ENCODE data around the gene ZBTB4. TPM values are rescaled to one million over a fixed set of nuclear protein-coding genes. Genes with fewer than 3 reads are reported as not detected.

Gene ZBTB4
- total RNA-seq, 1 donor from 2014 or later = 31.2 TPM

- Mint-ChIP-seq H3K9me3 (ENCODE audit: unreplicated experiment) (peaks cover 2% of the 10 kb centered on the region), H3K36me3 (ENCODE audit: low read depth, unreplicated experiment) (peaks cover 3% of the 10 kb centered on the region), H3K4me1 (ENCODE audit: low read depth, unreplicated experiment) (no peaks in the 10 kb centered on the region), H3K4me3 (ENCODE audit: unreplicated experiment) (no peak overlapping the region), H3K27ac (ENCODE audit: unreplicated experiment) (no peak overlapping the region), H3K27me3 (ENCODE audit: low read depth, unreplicated experiment) (peaks cover 5% of the 10 kb centered on the region)
- TF ChIP-seq EZH2 (IDR thresholded peaks at IDR 0.05; ENCODE audit: insufficient read depth, low read length) (no peak), CTCF (IDR thresholded peaks at IDR 0.05; ENCODE audit: insufficient read depth, low read depth, low read length) (no peak)
- Histone ChIP-seq H4K20me1 (ENCODE audit: insufficient read depth, low read length) (no peaks in the 10 kb centered on the region), H3K27ac (ENCODE audit: low read depth, low read length) (no peak overlapping the region), H2AFZ (ENCODE audit: low read depth, low read length) (no peak overlapping the region), H3K9ac (ENCODE audit: low read length) (no peak overlapping the region), H3K4me1 (ENCODE audit: insufficient read depth, low read length) (no peaks in the 10 kb centered on the region), H3K36me3 (ENCODE audit: insufficient read depth, low read length) (no peaks in the 10 kb centered on the region), H3K4me2 (ENCODE audit: low read length) (no peak overlapping the region), H3K27me3 (ENCODE audit: insufficient read depth, low read length) (no peaks in the 10 kb centered on the region), H3K79me2 (ENCODE audit: insufficient read depth, low read length) (no peaks in the 10 kb centered on the region), H3K4me3 (ENCODE audit: insufficient read depth, low read depth, low read length) (no peak overlapping the region), H3K9me3 (ENCODE audit: insufficient read depth, low read depth, low read length) (no peaks in the 10 kb centered on the region)
- FAIRE-seq = no peak
- no peak for DNase-seq (ENCODE audit: low read depth)
Observed at GRCh38 chr17:7426896-7427489, 52.4 kb downstream of the ZBTB4 start.

GRCh38 chr17:7426203-7426863, 53.1 kb downstream of the ZBTB4 start:
- Mint-ChIP-seq H3K27me3 (ENCODE audit: low read depth, unreplicated experiment) (peaks cover 5% of the 10 kb centered on the region), H3K27ac (ENCODE audit: unreplicated experiment) (no peak overlapping the region), H3K36me3 (ENCODE audit: low read depth, unreplicated experiment) (peaks cover 3% of the 10 kb centered on the region), H3K4me3 (ENCODE audit: unreplicated experiment) (peak overlapping the region; percentile 45), H3K9me3 (ENCODE audit: unreplicated experiment) (peaks cover 2% of the 10 kb centered on the region), H3K4me1 (ENCODE audit: low read depth, unreplicated experiment) (no peaks in the 10 kb centered on the region)
- no peak overlapping the region for H3K4me2 ChIP-seq (ENCODE audit: low read length)
- no peak for TF ChIP-seq EZH2 (IDR thresholded peaks at IDR 0.05; ENCODE audit: insufficient read depth, low read length)
- no peak for TF ChIP-seq CTCF (IDR thresholded peaks at IDR 0.05; ENCODE audit: insufficient read depth, low read depth, low read length)
- no peak overlapping the region for H2AFZ ChIP-seq (ENCODE audit: low read depth, low read length)
- no peaks in the 10 kb centered on the region for H3K4me1 ChIP-seq (ENCODE audit: insufficient read depth, low read length)
- H3K27me3 ChIP-seq (ENCODE audit: insufficient read depth, low read length) = no peaks in the 10 kb centered on the region
- no peaks in the 10 kb centered on the region for H3K9me3 ChIP-seq (ENCODE audit: insufficient read depth, low read depth, low read length)
- DNase-seq (ENCODE audit: low read depth) (no peak), FAIRE-seq (no peak)
- H3K9ac ChIP-seq (ENCODE audit: low read length) = no peak overlapping the region
- no peaks in the 10 kb centered on the region for H3K36me3 ChIP-seq (ENCODE audit: insufficient read depth, low read length)
- no peak overlapping the region for H3K27ac ChIP-seq (ENCODE audit: low read depth, low read length)
- H3K79me2 ChIP-seq (ENCODE audit: insufficient read depth, low read length) = no peaks in the 10 kb centered on the region
- no peak overlapping the region for H3K4me3 ChIP-seq (ENCODE audit: insufficient read depth, low read depth, low read length)
- H4K20me1 ChIP-seq (ENCODE audit: insufficient read depth, low read length) = no peaks in the 10 kb centered on the region

- peaks cover 3% of the 10 kb centered on the region for H3K36me3 Mint-ChIP-seq (ENCODE audit: low read depth, unreplicated experiment)
- Histone ChIP-seq H3K4me1 (ENCODE audit: insufficient read depth, low read length) (no peaks in the 10 kb centered on the region), H2AFZ (ENCODE audit: low read depth, low read length) (no peak overlapping the region), H4K20me1 (ENCODE audit: insufficient read depth, low read length) (no peaks in the 10 kb centered on the region), H3K27ac (ENCODE audit: low read depth, low read length) (no peak overlapping the region), H3K79me2 (ENCODE audit: insufficient read depth, low read length) (no peaks in the 10 kb centered on the region), H3K4me2 (ENCODE audit: low read length) (no peak overlapping the region), H3K4me3 (ENCODE audit: insufficient read depth, low read depth, low read length) (no peak overlapping the region), H3K9me3 (ENCODE audit: insufficient read depth, low read depth, low read length) (no peaks in the 10 kb centered on the region), H3K36me3 (ENCODE audit: insufficient read depth, low read length) (no peaks in the 10 kb centered on the region), H3K27me3 (ENCODE audit: insufficient read depth, low read length) (no peaks in the 10 kb centered on the region), H3K9ac (ENCODE audit: low read length) (no peak overlapping the region)
- no peak overlapping the region for H3K27ac Mint-ChIP-seq (ENCODE audit: unreplicated experiment)
- peaks cover 2% of the 10 kb centered on the region for H3K9me3 Mint-ChIP-seq (ENCODE audit: unreplicated experiment)
- DNase-seq (ENCODE audit: low read depth) (no peak), FAIRE-seq (no peak)
- H3K4me3 Mint-ChIP-seq (ENCODE audit: unreplicated experiment) = no peak overlapping the region
- TF ChIP-seq EZH2 (IDR thresholded peaks at IDR 0.05; ENCODE audit: insufficient read depth, low read length) (no peak), CTCF (IDR thresholded peaks at IDR 0.05; ENCODE audit: insufficient read depth, low read depth, low read length) (no peak)
- H3K4me1 Mint-ChIP-seq (ENCODE audit: low read depth, unreplicated experiment) = no peaks in the 10 kb centered on the region
- H3K27me3 Mint-ChIP-seq (ENCODE audit: low read depth, unreplicated experiment) = peaks cover 5% of the 10 kb centered on the region
Observed at GRCh38 chr17:7425756-7426155, 53.7 kb downstream of the ZBTB4 start.
